Activated B cell treated with CpG ODN at 0.5 μM for 24 hours (primary cell): ENCODE data around the gene CCDC194. TPM values are rescaled to one million over a fixed set of nuclear protein-coding genes. Genes with fewer than 3 reads are reported as not detected.

Experiments
- ATAC-seq: fragments of 200-7000 bp; cut with Tn5 transposase; one replicate; pipeline ENCODE4 v1.10.0; 2021; ENCODE audit warnings: low read depth, mild to moderate bottlenecking, moderate library complexity
- CTCF ChIA-PET: fragments of 350-600 bp; sonication (Branson Sonifier 250); formaldehyde crosslinking; loops from one replicate; lab custom pipeline; 2021; ENCODE audit warnings: antibody characterized with exemption; lab: Charles Lee
- POLR2A ChIA-PET: fragments of 350-600 bp; sonication (Branson Sonifier 250); formaldehyde crosslinking; loops from one replicate; lab custom pipeline; 2021; ENCODE audit warnings: antibody characterized with exemption; lab: Charles Lee
- DNase-seq: peaks from one replicate; pipeline ENCODE4 v3.0.0; 2022
- H3K27ac Mint-ChIP-seq: one replicate; pipeline ENCODE4 v1.8.0; 2020; ENCODE audit warnings: mixed read lengths
- H3K27me3 Mint-ChIP-seq: one replicate; pipeline ENCODE4 v1.8.0; 2021; ENCODE audit warnings: mixed read lengths
- H3K36me3 Mint-ChIP-seq: one replicate; pipeline ENCODE4 v1.8.0; 2021; ENCODE audit warnings: low read depth, mixed read lengths
- H3K4me1 Mint-ChIP-seq: one replicate; pipeline ENCODE4 v1.8.0; 2021; ENCODE audit warnings: mixed read lengths
- H3K4me3 Mint-ChIP-seq: one replicate; pipeline ENCODE4 v1.8.0; 2020; ENCODE audit warnings: mild to moderate bottlenecking, mixed read lengths
- H3K9me3 Mint-ChIP-seq: one replicate; pipeline ENCODE4 v1.8.0; 2020; ENCODE audit warnings: mixed read lengths
- CTCF ChIP-seq: fragments of 200-600 bp; IDR thresholded peaks from one replicate; pipeline ENCODE4 v1.8.0; 2022; ENCODE audit warnings: antibody characterized with exemption, mild to moderate bottlenecking
- intact Hi-C: fragments of 100-400 bp; cut with micrococcal nuclease; formaldehyde crosslinking; loops from one replicate; pipeline ENCODE4 v1.15.1; 2024
- total RNA-seq: library from RNA; stranded (reverse); gene quantifications from 2 replicates; pipeline ENCODE4 v1.2.3, GENCODE V29; 2022

Gene CCDC194
- total RNA-seq, 1 donor from 2014 or later = 3.9 TPM

- Mint-ChIP-seq H3K27me3 (no peaks in the 10 kb centered on the region), H3K36me3 (peaks cover 9% of the 10 kb centered on the region), H3K9me3 (no peaks in the 10 kb centered on the region), H3K4me1 (peaks cover 16% of the 10 kb centered on the region), H3K27ac (no peak overlapping the region), H3K4me3 (no peak overlapping the region)
- POLR2A ChIA-PET = no interaction called here
- ATAC-seq = no peak
- intact Hi-C loops = no loop called here
- no peak for TF ChIP-seq CTCF
- no peak for DNase-seq
- CTCF ChIA-PET = no interaction called here
These were observed 29.6 kb upstream of the CCDC194 start for GRCh38 chr19:17423429-17424208.

GRCh38 chr19:17421942-17422341, 27.9 kb upstream of the CCDC194 start:
- no peaks in the 10 kb centered on the region for H3K9me3 Mint-ChIP-seq
- peaks cover 16% of the 10 kb centered on the region for H3K4me1 Mint-ChIP-seq
- intact Hi-C loops = no loop called here
- no peak for TF ChIP-seq CTCF
- no peak for ATAC-seq
- ChIA-PET POLR2A (interaction anchor here (0.6 kb wide), 1 partner anchor 17 kb away, joined by 4 read pairs; the partner anchor contains the start of gene BST2), CTCF (no interaction called here)
- H3K27ac Mint-ChIP-seq = no peak overlapping the region
- H3K4me3 Mint-ChIP-seq = no peak overlapping the region
- no peaks in the 10 kb centered on the region for H3K27me3 Mint-ChIP-seq
- no peak for DNase-seq
- H3K36me3 Mint-ChIP-seq = peaks cover 12% of the 10 kb centered on the region

- peak overlapping the region; percentile 95 for H3K4me3 Mint-ChIP-seq
- no peak for ATAC-seq
These were observed 26.5 kb upstream of the CCDC194 start for GRCh38 chr19:17420475-17420924.

GRCh38 chr19:17419621-17420474, 25.9 kb upstream of the CCDC194 start, which contains the start of gene MVB12A:
Gene MVB12A (plus strand): TSS chr19:17420047. CDS start chr19:17420136, 89 bp downstream.
- Mint-ChIP-seq H3K27me3 (no peaks in the 10 kb centered on the region), H3K9me3 (no peaks in the 10 kb centered on the region), H3K27ac (peak within 1 kb of the TSS; percentile 93), H3K36me3 (peaks cover 26% of the 10 kb centered on the region), H3K4me3 (peak within 1 kb of the TSS; percentile 95), H3K4me1 (peaks cover 16% of the 10 kb centered on the region)
- no peak for TF ChIP-seq CTCF
- CTCF ChIA-PET = interaction anchor here (0.7 to 1.6 kb wide), 4 partner anchors 15 to 437 kb away, joined by 3 to 5 read pairs (median 3); partner anchors contain the start of genes BST2 and DDA1
- POLR2A ChIA-PET = interaction anchor here (0.5 to 2.9 kb wide), 22 partner anchors 8 to 751 kb away, joined by 3 to 60 read pairs (median 4); partner anchors contain the start of genes ANO8, BST2, JAK3 and MRPL34
- ATAC-seq (peak; percentile 97), DNase-seq (peak; percentile 91)
- intact Hi-C loops = loop anchor here (1.0 to 2.0 kb wide), 6 partner anchors 15 to 111 kb away; partner anchors contain the start of genes BST2, DDA1, GTPBP3 and SLC27A1

More at GRCh38 chr19:17420475-17420924, 26.5 kb upstream of the CCDC194 start:
- no peak for TF ChIP-seq CTCF
- Mint-ChIP-seq H3K27me3 (no peaks in the 10 kb centered on the region), H3K36me3 (peaks cover 20% of the 10 kb centered on the region), H3K27ac (peak overlapping the region; percentile 68), H3K9me3 (no peaks in the 10 kb centered on the region), H3K4me1 (peaks cover 16% of the 10 kb centered on the region)
- intact Hi-C loops = loop anchor here (1.0 kb wide), 1 partner anchor 74 kb away; no protein-coding TSS in a partner anchor
- ChIA-PET CTCF (interaction anchor here (1.6 kb wide), 1 partner anchor 15 kb away, joined by 5 read pairs; the partner anchor contains the start of gene BST2), POLR2A (interaction anchor here (0.6 to 2.9 kb wide), 7 partner anchors 10 to 440 kb away, joined by 3 to 60 read pairs (median 5); partner anchors contain the start of genes BST2, MRPL34 and RPL18A)
- peak; percentile 36 for DNase-seq
